ENCODE measurements around the gene BAG5. TPM values are rescaled to one million over a fixed set of nuclear protein-coding genes. Genes with fewer than 3 reads are reported as not detected.
A peak's percentile ranks its signal among the peaks of the same experiment; 100 is the strongest.

Gene BAG5
- total and polyA plus RNA-seq, 2 of the 8 experiments (the other 6 are each of a cell fraction or from before 2014, with no cell fraction given), result 7.4 to 29.5 TPM

DNA sequence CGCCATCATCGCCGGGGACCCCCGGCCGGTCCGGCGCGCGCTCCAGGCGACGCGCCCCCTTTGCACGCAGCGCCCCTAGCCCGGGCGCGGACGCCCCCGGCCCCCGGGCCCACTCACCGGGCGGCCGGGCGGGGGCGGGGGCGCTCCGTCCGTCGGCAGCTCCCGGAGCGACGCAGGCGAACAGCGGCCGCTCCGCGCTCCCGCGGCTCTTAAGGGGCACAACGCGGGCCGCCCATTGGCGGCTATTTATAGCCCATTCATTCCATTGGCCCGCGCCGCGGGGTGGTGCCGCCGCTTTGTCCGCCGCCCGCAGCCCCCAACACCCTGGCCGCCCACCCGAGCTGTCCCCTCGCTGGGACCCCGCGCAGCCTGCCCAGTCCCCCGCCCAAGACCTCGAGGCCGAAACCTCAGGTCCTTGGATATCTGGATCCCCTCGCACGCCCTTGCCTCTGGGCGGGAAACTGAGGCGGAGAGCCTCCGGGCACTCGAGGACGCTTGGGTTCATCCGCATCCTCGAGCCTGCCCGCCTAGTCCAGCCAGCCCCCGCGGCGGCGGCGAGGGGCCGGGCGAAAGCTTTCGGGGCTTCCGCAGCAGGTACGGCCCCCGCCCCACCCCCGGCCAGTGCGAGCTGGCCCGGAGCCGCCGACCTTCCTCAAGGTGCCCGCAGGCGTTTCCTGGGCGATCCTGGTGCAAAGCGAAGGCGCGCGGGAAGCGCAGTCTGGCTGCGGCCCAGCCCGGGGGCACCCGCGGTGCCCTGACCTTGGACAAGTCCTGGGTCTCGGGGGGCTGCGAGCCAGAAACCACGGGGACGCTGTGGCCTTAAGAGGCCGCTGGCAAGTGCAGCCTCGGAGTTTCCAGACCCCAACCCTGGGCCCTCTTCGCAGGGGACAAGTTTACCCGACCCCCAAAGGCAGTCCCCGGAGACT is 39.5 kb downstream of the BAG5 start, which contains the start of gene CKB:
Gene CKB (minus strand): TSS at position 182 of the 926 bp plus-strand sequence. CDS start 337 bp downstream, outside the sequence.
- Histone ChIP-seq H2BK20ac (ENCODE audit: low read length) (no peak within 1 kb of the TSS), H4K5ac (ENCODE audit: insufficient read length, low read depth, low read length) (peak within 1 kb of the TSS; percentile 82), H3K79me1 (ENCODE audit: low read depth, low read length) (no peaks in the 10 kb centered on the region; the same call in 1 of the 2 replicates), H3K9ac (replicated peaks in 1 of 4; ENCODE audit: extremely low read depth in 1 of 4, low read depth in 3 of 4, low read length in 3 of 4) (peak within 1 kb of the TSS; percentile 81 to 92 (median 88); a peak in 6 of 7 replicates), H3K27ac (ENCODE audit: low read depth, low read length) (peak within 1 kb of the TSS; percentile 80), H2AK5ac (ENCODE audit: low read depth, low read length) (no peak within 1 kb of the TSS; the same call in 1 of the 2 replicates), H3K23ac (ENCODE audit: insufficient read length) (no peak within 1 kb of the TSS), H3K4me3 (ENCODE audit: extremely low read depth in 1 of 4, insufficient read depth in 2 of 4, low read depth in 3 of 4, low read length in 4 of 4) (peak within 1 kb of the TSS; percentile 79 to 96 (median 84)), H2BK12ac (ENCODE audit: low read depth, low read length) (peak within 1 kb of the TSS; percentile 60; the same call in 1 of the 2 replicates), H2BK120ac (replicated peaks; ENCODE audit: low read depth, low read length) (peak within 1 kb of the TSS; percentile 31), H2BK5ac (ENCODE audit: low read depth, low read length) (peak within 1 kb of the TSS; percentile 93), H3K36me3 (ENCODE audit: control insufficient read depth in 2 of 4, insufficient read depth in 4 of 4, low read length in 3 of 4) (peaks cover 8 to 23% (median 17%) of the 10 kb centered on the region in 4 experiments; a peak in 7 of 8 replicates), H4K91ac (replicated peaks; ENCODE audit: insufficient read length, low read length) (peak within 1 kb of the TSS; percentile 97), H3K4ac (replicated peaks; ENCODE audit: insufficient read length, low read depth, low read length) (peak within 1 kb of the TSS; percentile 84), H4K20me1 (replicated peaks in 1 of 2; ENCODE audit: control insufficient read depth in 1 of 2, insufficient read depth in 2 of 2, low read length in 2 of 2) (peaks cover 10 to 20% of the 10 kb centered on the region in 2 experiments), H3K18ac (ENCODE audit: extremely low read depth, low read length) (peak within 1 kb of the TSS; percentile 96), H3K56ac (replicated peaks; ENCODE audit: insufficient read length, low read depth, low read length) (peak within 1 kb of the TSS; percentile 89), H2BK15ac (ENCODE audit: low read length) (peak within 1 kb of the TSS; percentile 92; the same call in 1 of the 2 replicates), H3K27me3 (replicated peaks in 1 of 4; ENCODE audit: control insufficient read depth in 3 of 4, extremely low read depth in 1 of 4, insufficient read depth in 3 of 4, low read length in 3 of 4) (peaks cover 3 to 23% (median 13%) of the 10 kb centered on the region in 4 experiments), H2AFZ (ENCODE audit: low read length) (no peak within 1 kb of the TSS), H3K4me2 (ENCODE audit: insufficient read depth in 1 of 2, low read depth in 2 of 2, low read length in 2 of 2) (peak within 1 kb of the TSS; percentile 73 to 80), H3K14ac (ENCODE audit: insufficient read length) (peak within 1 kb of the TSS; percentile 82), H3K23me2 (ENCODE audit: low read depth, low read length) (peaks cover 14% of the 10 kb centered on the region; the same call in 1 of the 2 replicates), H4K8ac (ENCODE audit: extremely low read depth, insufficient read depth, low read length) (peak within 1 kb of the TSS; percentile 93), H3K9me3 (ENCODE audit: insufficient read depth in 2 of 2, low read depth in 1 of 2, low read length in 1 of 2) (no peaks in the 10 kb centered on the region), H3K4me1 (replicated peaks in 1 of 4; ENCODE audit: control insufficient read depth in 3 of 4, insufficient read depth in 4 of 4, low read length in 3 of 4) (peaks cover 0 to 26% (median 17%) of the 10 kb centered on the region in 4 experiments; a peak in 6 of 7 replicates), H3K79me2 (ENCODE audit: control insufficient read depth in 1 of 2, insufficient read depth in 2 of 2, low read length in 2 of 2) (peaks cover 0 to 2% of the 10 kb centered on the region in 2 experiments; a peak in 1 of 4 replicates)
- WGBS, 2 experiments (ENCODE audit: extremely low coverage in 1 of 2, insufficient coverage in 1 of 2, insufficient read length in 1 of 2, insufficient replicate concordance in 2 of 2, low coverage in 1 of 2, low lambda C conversion rate in 2 of 2, missing lambda C conversion rate in 1 of 2), result 3% methylated on average over 54 of the region's 107 CpGs; no CpG with 5 or more reads in 1 of the 2 experiments
- ChIA-PET CTCF (ENCODE audit: partially characterized antibody) (interaction anchor here (0.6 to 31.3 kb wide), 3 partner anchors 18 to 153 kb away, joined by 3 to 921 read pairs (median 3); partner anchors contain the start of gene TRMT61A), POLR2A (ENCODE audit: partially characterized antibody) (interaction anchor here (0.6 to 12.6 kb wide), 21 partner anchors 12 to 465 kb away, joined by 3 to 844 read pairs (median 4); partner anchors contain the start of genes BAG5, COA8, EIF5 and TRMT61A)
- DNase-seq (ENCODE audit: low read depth in 1 of 2, low spot score in 2 of 2) (peak in 1 of 2 experiments; percentile 90), FAIRE-seq (no peak)
- TF ChIP-seq BRCA1 (IDR thresholded peaks at IDR 0.05; ENCODE audit: low read depth, low read length) (no peak), POLR2AphosphoS5 (IDR thresholded peaks at IDR 0.05; ENCODE audit: low read depth, low read length) (peak; percentile 12), GTF2F1 (IDR thresholded peaks at IDR 0.05; ENCODE audit: borderline replicate concordance, low read depth, low read length) (0 out of 2 replicates have a peak, but pooled peaks have one; percentile 43)
- TF ChIP-seq, protein P1, sequence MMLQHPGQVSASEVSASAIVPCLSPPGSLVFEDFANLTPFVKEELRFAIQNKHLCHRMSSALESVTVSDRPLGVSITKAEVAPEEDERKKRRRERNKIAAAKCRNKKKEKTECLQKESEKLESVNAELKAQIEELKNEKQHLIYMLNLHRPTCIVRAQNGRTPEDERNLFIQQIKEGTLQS (IDR thresholded peaks at IDR 0.05; ENCODE audit: insufficient read depth, low read depth, low read length), result no peak

Measured in H1 (cell line).